ENCODE measurements around the gene TULP4.

GRCh38 chr6:158465747-158466146 is 153.5 kb downstream of the TULP4 start:
- no peak for TF ChIP-seq CTCF (IDR thresholded peaks at IDR 0.05 in 8 of 11, conservative IDR thresholded peaks at IDR 0.05 in 3 of 11)
- no peak for TF ChIP-seq POLR2A (IDR thresholded peaks at IDR 0.05)
